GM19468 (cell line): ENCODE results near the gene EOGT.

ENCODE experiments used
- ATAC-seq: cut with Tn5 transposase; IDR thresholded peaks from one replicate; pipeline ENCODE4 v1.9.1; 2021; ENCODE audit warnings: mild to moderate bottlenecking, moderate library complexity, moderate number of reproducible peaks; ENCODE audit not compliant: unreplicated experiment; ENCODE audit errors: extremely low read depth

EOGT gene

DNA sequence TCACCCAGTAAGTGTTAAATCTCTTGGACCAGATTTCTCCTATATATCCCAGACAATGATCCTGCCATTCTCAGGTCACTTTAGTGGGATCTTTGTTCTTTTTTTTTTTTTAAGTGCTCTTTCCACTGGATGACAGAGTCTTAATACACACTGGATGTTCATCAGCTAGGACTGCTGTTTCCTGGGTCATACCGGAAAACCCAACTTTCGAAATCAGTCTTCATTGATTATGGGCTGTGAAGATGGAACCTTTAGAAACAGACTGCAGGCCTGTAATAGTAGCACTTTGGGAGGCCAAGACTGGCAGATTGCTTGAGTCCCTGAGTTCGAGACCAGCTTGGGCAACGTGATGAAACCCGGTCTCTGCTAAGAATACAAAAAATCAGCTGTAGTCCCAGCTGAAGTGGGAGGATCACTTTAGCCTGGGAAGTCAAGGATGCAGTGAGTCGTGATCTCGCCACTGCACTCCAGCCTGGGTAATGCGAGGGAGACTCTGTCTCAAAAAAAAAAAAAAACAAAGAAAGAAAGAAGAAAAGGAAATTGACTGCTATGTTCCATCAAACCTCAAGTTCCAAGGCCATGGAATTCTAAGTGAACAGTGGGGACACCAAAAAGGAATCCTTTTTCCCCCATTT, 2.3 kb downstream of the EOGT start:
- no peak for ATAC-seq

DNA sequence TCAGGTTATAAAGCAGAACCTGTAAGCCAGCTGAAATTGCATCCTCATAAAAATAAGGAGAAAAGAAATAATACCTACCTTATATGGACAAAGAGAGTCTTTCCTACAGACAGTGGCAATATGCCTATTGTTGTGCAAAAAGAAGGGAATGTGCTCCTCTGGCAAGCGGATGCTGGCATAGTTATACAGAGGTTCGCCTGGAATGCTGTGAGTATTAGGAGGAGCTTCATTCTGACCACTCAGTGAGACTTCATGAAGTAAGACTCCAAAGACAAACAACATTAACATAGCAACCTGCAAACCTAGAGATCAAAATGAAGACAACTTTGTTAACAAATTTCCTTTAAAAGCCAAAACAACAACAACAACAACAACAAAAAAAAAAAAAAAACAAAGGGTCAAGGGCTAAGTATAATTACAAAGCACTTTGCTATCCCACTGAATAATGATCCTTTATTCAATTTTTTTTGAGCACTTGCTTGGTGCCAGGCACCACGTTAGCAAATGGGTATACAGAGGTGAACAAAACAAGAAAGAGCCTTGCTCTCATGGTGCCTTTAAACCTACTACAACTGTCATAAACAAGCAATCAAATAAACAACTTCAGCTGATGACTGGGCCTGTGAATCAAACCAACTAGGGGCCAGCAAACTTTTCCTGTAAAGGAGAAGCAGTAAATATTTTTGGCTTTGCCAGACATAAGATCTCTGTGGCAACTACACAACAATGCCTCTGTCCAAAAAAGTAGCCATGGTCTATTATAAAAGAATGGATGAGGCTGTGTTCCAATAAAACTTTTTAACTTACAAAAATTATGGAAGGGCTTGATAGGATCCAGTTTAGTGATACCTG, 3.7 kb downstream of the EOGT start:
- ATAC-seq: no peak

DNA sequence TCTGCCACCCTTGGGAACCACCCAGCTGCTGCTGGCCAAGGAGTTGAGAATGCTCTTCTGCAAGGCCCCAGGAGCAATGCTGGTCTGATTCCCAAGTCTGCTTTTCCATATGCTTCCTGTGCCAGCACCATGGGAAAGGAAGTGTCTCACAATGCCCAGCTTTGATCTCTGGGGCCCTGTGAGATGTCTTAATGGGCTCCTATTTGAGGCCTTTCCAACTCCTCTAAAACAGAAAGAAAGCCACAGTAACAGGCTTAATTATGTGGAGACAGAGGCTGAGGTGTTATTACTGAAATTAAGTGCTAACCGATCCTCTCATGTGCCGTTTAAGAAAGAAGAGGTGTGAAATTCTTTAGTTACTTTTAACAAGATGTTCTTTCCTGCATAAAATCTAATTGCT, 4.5 kb downstream of the EOGT start:
- no peak for ATAC-seq

DNA sequence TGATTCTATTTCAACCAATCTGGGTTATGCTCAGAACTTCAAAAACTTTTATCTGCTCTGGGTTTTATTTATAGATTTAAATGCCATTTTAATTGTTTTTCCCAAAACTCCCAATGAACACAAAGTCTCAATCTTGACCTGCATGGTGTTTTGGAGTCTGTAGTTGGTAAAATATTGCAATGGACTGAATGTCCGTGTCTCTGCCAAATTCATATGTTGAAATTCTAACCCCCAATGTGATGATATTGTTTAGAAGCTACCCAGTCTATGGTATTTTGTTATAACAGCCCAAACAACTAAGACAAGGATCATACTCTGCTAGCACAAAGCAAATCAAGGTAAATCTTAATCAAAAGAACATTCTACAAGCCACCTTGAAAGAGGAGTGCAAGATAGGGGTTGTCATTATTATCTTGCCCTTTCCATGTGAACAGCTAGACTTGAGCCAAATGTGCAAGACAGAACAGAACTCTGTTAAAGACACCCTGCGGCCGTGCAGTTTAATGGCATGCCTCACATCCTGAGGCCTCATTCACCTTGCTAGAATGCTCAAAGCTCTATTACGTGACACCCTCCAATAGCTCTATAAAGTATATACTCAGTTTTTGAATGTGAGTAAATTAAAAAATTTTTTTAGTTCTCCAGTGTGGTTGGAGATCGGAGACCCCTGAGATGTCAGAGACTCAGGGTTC, 7.5 kb downstream of the EOGT start:
- ATAC-seq: no peak

DNA sequence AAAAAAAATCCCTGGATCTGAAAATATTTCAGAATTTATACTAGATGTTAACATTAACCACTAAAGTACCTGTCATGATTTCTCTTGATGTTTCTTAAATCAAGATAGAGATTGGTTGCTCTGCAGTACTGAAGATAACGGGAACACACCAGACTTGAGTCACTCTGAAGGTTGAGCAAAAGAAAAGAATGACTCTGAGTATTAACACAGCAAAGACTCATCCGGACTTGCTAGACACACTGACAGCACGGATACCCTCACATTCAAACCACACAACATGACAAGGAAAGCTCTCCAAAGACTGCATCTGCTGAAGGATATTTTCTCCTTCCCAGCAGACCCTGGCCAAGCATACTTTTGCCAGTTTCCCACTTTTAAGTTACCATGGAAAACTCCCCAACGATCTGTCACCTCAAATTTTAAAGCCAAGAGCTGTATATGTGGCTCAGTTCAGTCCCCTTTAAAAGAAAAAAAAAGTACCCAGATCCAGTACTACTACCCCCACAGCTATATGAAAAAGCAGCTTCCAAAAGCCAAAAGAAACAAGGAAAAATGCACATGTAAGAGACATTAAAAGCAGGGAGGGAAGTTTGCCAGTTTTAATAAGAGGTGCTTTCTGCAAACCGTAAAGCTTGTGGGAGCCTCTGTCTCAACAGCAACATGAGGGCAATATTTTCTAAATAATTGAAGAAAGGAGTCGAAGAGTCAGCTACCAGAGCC, 8.3 kb downstream of the EOGT start:
- ATAC-seq: no peak

DNA sequence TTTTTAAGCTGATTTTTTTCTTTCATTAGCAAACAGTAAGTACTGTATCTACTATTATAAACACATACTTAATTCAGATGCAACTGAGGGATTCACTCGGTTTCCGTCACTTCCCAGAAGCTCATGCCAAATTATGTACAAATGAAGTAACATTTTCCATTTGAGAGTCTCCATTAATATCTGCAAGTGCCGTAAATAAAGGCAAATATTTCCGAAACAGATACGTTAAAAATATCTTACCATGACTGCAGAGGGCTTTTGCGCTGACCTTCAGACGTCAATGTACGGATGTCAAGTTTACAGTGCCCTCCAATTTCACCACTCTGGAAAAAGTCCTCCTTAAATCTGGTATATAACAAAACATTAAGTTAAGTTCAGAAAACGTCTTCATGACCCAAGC, 9.3 kb downstream of the EOGT start:
- no peak for ATAC-seq

DNA sequence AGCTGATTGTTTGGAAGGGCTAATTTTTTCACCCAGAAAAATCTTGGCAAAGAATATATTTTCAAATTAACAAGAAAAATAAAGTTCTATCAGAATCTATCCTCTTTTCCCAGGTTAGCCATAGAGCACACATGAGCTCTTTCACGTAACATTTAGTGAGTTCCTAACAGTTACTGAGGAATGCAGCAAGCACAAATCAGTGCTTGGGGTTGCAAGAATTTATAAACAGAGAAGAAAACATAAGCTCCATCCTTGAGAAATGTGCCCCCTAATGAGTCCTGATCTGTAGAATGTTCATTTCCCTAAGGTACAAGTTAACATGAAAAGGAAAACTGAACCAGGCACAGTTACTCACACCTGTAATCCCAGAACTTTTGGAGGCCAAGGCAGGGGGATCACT, 13.9 kb downstream of the EOGT start:
- ATAC-seq: no peak

DNA sequence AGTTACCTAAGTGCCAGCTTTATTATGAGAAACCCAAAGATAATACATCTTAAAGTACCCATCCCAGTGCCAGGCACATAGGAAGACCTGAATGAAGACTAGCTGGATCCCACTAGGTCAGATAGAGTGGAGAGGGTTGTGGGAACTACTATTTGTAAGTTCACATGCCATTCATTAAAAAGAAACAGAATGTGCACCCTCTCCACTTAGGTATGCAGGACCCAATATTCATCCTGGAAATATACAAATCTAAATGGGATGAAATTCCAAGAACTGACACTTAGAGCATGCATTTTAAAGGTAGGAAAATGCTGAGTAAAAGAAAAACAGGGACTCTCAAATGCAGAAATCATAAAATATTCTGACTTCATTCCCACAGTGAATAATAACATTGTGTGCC, 14.3 kb downstream of the EOGT start:
- ATAC-seq: no peak

DNA sequence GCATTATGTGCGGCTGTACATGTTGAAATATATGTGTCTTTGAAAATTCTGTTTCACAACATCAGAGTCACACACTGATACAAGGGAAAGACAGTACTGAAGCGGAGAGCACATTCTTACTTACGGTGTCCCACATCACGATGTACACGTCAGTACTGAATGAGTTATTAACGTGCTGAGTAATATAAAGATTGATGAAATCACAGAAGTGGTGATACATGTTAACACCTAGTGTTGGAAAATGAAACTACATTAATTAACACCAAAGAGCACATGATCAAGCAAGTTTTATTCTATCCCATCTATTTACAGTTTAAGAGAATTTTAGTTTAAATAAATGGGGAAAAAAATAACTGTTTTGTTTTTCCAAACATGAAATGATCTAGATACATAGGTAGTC, 15.6 kb downstream of the EOGT start:
- no peak for ATAC-seq

DNA sequence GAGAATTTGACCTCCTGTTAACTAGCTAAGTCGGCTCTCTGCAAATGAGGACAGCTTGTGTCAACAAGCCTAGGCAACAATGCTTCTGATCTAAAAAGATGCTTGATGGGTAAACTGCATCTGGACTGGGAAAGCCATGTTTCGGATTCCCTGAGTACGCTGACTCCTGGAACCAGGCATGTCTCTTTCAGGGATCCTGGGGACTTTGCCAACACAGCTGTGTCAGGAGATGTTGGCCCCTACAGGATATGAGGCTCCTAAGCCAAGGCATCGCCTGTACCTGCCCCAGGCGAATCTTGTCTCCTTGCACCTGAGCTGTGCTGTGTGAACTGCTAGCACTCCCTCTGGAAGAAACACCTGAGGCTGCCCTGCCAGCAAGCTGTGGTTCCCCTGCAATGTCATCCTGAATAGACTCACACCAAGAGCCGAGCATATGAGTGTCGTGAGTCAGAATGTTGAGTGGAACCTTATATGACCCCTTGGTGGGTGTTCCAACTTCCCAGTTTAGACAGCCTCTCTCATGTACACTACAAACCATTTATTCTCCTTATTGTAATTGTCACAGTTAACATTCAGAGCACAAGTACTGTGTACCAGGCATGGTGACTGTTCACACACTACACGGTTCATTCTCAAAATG, 17.0 kb downstream of the EOGT start:
- no peak for ATAC-seq

DNA sequence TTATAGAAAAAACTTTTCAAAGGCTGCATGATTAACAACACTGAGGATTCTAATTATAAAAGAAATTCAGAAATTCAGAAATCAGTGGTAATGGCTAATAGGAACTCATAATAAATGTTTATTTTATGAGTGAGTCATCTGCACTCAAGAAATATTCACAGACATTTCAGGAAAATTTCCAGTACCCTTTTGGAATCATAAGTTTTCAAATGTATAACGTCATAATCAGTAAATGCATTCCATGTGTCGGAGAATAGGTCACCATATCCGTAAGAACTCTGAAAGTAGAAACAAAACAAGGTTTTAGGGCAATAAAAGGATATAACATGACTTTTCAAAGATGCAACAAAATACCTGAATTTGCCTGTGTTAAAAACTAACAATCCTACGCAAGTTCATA, 24.7 kb downstream of the EOGT start:
- no peak for ATAC-seq

DNA sequence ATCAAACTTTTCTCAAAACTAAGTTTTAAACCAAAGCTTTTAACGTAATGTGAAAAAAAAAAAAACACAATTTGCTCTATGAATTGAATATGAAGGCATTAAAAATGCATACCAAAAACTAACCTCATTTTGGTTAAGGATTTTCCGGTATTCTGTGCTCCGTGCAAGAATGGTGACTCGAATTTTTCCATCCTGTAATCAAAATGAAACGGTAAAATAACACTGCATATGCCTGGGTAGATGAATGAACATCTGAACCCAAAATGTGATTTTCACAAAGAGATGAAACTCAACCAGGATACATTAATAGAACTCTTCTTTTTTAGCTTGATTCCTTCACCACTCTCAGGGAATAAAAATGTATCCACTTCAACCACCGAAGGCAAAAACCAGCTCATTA, 26.2 kb downstream of the EOGT start:
- ATAC-seq: no peak

DNA sequence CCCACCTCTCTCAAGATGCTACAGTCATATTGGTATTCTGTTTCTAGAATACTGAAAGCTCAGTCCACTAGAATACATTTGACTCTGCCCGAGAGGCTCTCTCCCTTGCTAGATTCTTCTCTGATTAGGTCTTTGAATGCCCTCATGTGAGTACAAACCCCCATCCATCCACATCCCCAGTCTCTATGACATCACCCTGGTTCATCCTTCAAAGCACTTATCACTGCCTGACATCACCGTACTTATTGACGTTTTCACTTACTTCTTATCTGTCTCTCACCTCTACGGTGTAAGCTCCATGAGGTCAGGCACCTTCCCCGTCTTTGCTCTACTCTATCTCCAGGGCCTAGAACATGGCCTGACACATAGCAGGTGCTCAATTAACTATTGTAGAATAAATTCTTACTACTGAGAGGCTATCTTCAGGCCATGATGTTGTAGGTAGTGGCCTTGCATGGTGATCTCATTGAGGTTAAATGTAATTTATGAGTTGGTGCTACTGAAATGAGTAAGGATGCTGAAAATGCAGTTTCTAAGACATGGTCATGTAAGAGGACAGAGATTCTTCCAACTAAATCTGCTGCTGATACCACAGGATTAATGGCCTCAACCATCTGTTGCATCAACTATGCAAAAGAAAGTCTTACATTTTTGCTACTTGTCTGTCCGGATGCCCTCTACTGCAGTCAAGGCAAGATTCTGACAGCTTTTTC, 26.8 kb downstream of the EOGT start:
- no peak for ATAC-seq

DNA sequence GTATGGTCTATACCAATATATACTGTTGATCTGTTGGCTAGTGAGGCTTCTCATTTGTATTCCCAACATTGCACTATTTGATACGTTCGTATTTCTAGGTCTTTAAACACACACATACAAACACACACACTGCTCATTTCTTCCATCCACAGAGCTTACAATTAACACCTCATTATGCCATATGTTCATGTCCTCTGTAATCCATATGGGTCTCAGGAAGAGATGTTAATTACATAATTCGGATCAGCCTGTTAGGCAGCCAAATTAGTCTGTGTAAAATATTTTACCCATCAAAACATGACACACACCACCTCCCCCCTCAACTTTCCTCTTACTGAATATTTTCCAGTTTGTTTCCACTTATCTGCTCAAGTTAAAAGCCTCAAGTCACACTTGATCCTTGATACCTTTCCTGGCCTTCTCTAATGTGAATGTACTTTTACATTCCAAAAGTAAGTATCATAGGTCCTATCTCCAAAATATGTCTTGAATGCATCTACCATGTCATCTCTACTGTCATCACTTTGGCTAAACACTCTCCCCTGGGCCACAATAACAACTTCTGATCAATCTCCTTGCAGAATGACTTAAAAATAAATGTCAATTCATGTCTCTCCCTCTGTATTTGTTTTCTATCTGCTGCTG, 28.2 kb downstream of the EOGT start:
- no peak for ATAC-seq

DNA sequence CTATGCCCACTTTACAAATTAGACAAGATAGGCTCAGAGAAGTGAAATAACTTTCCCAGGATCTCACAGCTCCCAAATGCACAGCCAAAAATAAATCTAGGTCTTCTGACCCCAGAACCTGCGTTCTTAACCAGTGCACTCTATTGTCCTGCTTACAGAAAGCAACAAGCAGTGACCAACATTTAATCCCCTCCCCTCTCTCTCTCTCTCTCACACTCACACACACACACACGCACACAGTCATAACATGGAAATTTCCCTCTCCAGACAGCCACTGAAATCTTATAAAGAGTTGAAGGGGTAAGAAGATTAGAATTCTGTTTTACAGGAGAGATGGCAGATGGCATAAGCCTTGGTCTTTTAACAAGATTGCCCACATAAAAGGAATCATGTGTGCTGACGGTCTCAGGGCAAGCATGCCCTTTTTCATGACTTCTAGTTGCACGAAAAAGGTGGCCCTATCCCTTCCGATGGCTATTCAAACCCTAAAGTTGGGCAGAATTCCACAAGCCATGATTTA, 29.4 kb downstream of the EOGT start:
- ATAC-seq: no peak

DNA sequence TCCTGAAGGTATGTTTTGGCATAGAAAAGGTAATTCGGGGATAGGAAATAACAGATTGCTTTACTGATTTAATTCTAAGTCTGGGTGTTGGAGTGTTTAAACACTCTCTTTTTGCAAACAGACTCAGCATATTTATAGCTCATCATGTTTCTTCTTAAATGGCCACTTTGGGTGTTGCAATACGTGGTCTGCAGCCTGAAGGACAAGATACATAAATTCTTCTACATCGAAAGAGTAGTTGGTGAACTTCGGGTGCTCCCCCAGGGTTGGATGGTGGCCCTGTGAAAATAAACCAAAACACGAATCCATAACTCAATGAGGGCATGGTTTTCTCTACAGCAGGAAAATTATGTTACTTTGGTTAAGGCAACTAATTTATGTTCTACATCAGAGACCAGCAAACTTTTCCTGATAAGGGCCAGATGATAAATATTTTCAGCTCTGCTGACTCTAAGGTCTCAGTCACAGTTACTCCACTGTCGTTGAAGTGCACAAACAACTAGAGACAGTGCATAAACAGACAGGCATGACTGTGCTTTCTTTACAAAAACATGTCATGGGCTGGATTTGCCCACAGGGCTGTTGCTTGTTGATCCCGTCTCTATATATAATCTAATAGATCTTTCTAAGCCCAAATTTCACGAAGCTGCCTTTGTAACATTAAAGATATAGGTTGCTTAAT, 35.9 kb downstream of the EOGT start:
- no peak for ATAC-seq

DNA sequence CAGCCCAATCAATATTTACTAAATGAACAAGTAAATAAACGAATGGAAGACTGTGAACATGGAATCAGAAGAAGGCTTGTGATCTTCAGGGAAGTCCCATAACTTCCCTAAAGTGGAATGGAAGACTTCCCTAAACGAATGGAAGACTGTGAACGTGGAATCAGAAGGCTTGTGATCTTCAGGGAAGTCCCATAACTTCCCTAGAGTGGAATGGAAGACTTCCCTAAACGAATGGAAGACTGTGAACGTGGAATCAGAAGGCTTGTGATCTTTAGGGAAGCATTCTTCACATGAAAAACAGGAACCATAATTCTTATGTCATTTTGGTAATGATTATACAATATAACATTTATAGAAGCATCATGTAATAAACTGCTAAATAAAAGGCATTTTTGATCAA, 38.8 kb downstream of the EOGT start:
- ATAC-seq: no peak

DNA sequence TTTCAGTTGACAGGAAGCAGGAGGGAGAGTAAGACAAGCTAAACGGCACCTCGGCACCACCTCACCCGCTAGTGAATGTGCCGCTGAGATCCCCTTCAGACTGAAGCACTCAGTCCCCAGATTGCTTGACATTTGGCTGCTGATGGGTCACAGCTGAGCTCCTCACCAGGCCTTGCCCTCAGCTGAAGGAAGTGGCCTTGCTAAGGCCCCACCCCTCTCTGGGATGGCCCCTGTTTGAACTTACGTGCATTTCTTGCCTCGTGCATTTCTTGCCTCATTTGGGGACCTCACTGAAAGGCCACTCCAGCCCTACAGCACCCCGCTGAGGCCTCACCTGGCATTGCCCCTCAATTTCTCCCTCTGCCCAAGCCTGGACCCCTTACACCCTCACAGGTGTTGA, 39.8 kb downstream of the EOGT start:
- ATAC-seq: no peak
